Activated CD4-positive, alpha-beta T cell treated with anti-CD3 and anti-CD28 coated beads for 36 hours (primary cell): ENCODE data around the gene ZFHX3. TPM values are rescaled to one million over a fixed set of nuclear protein-coding genes. Genes with fewer than 3 reads are reported as not detected.

Experiments
- ATAC-seq: fragments of 200-7000 bp; cut with Tn5 transposase; one replicate; pipeline ENCODE4 v1.10.0; 2021; ENCODE audit warnings: mild to moderate bottlenecking, moderate library complexity
- CTCF ChIA-PET: fragments of 350-600 bp; sonication (Branson Sonifier 250); formaldehyde crosslinking; loops from one replicate; lab custom pipeline; 2021; ENCODE audit warnings: antibody characterized with exemption; lab: Charles Lee
- POLR2A ChIA-PET: fragments of 350-600 bp; sonication (Branson Sonifier 250); formaldehyde crosslinking; loops from one replicate; lab custom pipeline; 2021; ENCODE audit warnings: antibody characterized with exemption, inconsistent platforms; lab: Charles Lee
- DNase-seq: peaks from one replicate; pipeline ENCODE4 v3.0.0-alpha.2; 2020
- H3K27ac Mint-ChIP-seq: one replicate; pipeline ENCODE4 v1.8.0; 2021; ENCODE audit warnings: mixed read lengths
- H3K27me3 Mint-ChIP-seq: one replicate; pipeline ENCODE4 v1.8.0; 2021; ENCODE audit warnings: mixed read lengths
- H3K36me3 Mint-ChIP-seq: one replicate; pipeline ENCODE4 v1.8.0; 2021; ENCODE audit warnings: low read depth, mixed read lengths
- H3K4me1 Mint-ChIP-seq: one replicate; pipeline ENCODE4 v1.8.0; 2021; ENCODE audit warnings: mixed read lengths
- H3K4me3 Mint-ChIP-seq: one replicate; pipeline ENCODE4 v1.8.0; 2021; ENCODE audit warnings: mild to moderate bottlenecking, moderate library complexity, mixed read lengths
- H3K9me3 Mint-ChIP-seq: one replicate; pipeline ENCODE4 v1.8.0; 2021; ENCODE audit warnings: low read depth, mixed read lengths
- intact Hi-C, 2 experiments: fragments of 100-400 bp; cut with DNase I in 1 of 2; cut with micrococcal nuclease in 1 of 2; formaldehyde crosslinking; loops; one replicate each; pipeline versions ENCODE4 v1.14.2 to v1.15.1; 2022 to 2024; cut with DNase I, micrococcal nuclease
- total RNA-seq, 2 experiments: library from RNA; stranded (reverse); gene quantifications; one replicate each; pipeline ENCODE4 v1.2.3, GENCODE V29; 2021

ZFHX3 gene
- total RNA-seq, 2 experiments from 2014 or later, result 0.27 to 0.37 TPM

DNA sequence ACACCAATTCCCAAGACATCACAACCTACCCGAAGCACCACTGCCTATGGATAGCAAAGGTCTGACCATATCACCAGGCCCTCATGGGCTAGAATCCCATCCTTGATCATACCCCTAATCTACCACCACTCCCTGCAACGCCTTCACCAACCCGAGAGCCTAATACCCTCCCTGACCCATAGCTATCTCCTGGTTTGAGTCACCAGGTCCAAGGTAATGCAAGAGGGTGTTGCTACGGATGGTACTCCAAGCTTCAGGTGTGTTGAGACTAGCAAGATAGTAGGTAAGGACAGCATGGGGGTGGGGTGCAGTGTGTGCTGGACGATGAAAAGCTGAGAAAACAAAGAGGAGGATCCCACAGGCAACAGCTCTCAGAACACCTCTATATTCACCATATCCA, 258.0 kb downstream of the ZFHX3 start:
- ATAC-seq, result no peak
- H3K4me1 Mint-ChIP-seq, result peaks cover 13% of the 10 kb centered on the region

DNA sequence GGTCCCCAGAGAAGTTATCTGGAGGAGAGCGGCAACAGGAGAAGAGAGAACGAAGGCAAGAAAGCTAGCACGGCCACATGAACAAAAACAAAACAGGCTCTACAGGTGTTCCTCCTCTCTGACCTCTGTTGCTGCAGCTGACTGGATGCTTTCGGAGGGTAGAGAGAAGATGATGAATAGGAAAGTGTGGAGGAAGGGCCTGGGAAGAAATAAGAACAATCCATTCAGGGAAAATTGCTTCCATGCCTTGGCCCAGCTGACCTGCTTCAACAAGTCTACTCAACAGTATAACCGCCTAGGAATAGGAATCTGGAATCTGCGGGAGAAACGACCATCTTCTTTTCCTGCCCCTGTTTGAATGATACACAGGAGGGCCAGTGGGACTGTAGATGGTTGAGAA, 258.5 kb downstream of the ZFHX3 start:
- CTCF ChIA-PET, result no interaction called here
- intact Hi-C loops, result no loop called here

More for the DNA sequence above, 258.0 kb downstream of the ZFHX3 start:
- ChIA-PET POLR2A (no interaction called here), CTCF (no interaction called here)
- H3K4me3 Mint-ChIP-seq, result no peak overlapping the region
- H3K9me3 Mint-ChIP-seq, result no peaks in the 10 kb centered on the region
- no peak overlapping the region for H3K27ac Mint-ChIP-seq
- intact Hi-C loops, result no loop called here
- no peak for DNase-seq
- no peaks in the 10 kb centered on the region for H3K36me3 Mint-ChIP-seq
- peaks cover 26% of the 10 kb centered on the region for H3K27me3 Mint-ChIP-seq

GRCh38 chr16:72788269-72788809, 259.6 kb downstream of the ZFHX3 start:
- Mint-ChIP-seq H3K4me3 (peak overlapping the region; percentile 65), H3K4me1 (peaks cover 17% of the 10 kb centered on the region), H3K36me3 (no peaks in the 10 kb centered on the region), H3K9me3 (no peaks in the 10 kb centered on the region), H3K27ac (peak overlapping the region; percentile 39), H3K27me3 (peaks cover 28% of the 10 kb centered on the region)
- DNase-seq (no peak), ATAC-seq (no peak)
- POLR2A ChIA-PET, result no interaction called here
- CTCF ChIA-PET, result no interaction called here
- intact Hi-C loops, result no loop called here

More for the DNA sequence above, 258.5 kb downstream of the ZFHX3 start:
- Mint-ChIP-seq H3K4me1 (peaks cover 13% of the 10 kb centered on the region), H3K27me3 (peaks cover 28% of the 10 kb centered on the region), H3K9me3 (no peaks in the 10 kb centered on the region), H3K4me3 (no peak overlapping the region), H3K27ac (no peak overlapping the region), H3K36me3 (no peaks in the 10 kb centered on the region)
- POLR2A ChIA-PET, result no interaction called here
- no peak for ATAC-seq
- DNase-seq, result no peak

DNA sequence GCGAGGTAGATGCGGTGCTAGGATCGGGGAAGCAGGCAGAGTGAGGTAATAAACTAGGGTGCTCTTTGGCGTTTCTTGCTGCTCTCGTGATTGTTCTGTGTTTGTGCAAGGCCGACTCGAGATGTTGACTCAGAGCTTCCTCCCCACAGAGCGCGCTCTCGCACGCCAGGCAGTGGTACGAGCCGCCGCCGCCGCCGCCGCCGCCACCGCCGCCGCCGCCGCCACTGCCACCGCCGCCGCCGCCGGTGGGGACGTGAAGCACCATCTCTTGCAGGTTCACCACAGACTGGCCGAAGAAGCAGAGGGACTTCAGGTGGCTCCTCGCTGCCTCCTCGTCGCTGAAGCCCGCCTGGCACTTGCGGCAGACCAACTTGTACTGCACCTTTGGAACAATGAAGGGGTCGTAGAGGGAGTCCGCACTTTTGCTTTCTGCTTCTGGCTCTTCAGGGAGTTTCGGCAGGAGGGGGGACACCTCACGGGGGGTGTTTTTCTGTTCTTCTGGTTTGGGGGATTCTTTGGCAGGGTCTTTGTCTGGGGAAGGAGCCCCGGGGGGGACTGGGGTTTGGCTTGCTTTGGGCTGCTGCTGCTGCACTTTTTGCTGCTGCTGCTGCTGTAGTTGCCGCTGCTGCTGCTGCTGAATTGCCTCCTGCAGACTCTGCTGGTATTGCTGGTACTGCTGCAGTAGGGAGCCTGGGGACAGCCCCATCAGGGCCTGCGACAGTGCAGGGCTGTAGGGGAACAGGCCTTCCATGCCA, 260.2 kb downstream of the ZFHX3 start:
- Mint-ChIP-seq H3K9me3 (no peaks in the 10 kb centered on the region), H3K36me3 (no peaks in the 10 kb centered on the region), H3K4me1 (peaks cover 17% of the 10 kb centered on the region), H3K27me3 (peaks cover 28% of the 10 kb centered on the region), H3K4me3 (peak overlapping the region; percentile 65), H3K27ac (peak overlapping the region; percentile 40)
- CTCF ChIA-PET, result interaction anchor here (0.6 kb wide), 1 partner anchor 430 kb away, joined by 3 read pairs; no protein-coding TSS in a partner anchor
- peak; percentile 97 for ATAC-seq
- intact Hi-C loops, result loop anchor here in 1 of 2 experiments (1.0 kb wide), 1 partner anchor 122 kb away; no protein-coding TSS in a partner anchor
- peak; percentile 84 for DNase-seq
- POLR2A ChIA-PET, result no interaction called here

- H3K36me3 Mint-ChIP-seq, result no peaks in the 10 kb centered on the region
Measured at GRCh38 chr16:72787130-72787513, 260.8 kb downstream of the ZFHX3 start.

DNA sequence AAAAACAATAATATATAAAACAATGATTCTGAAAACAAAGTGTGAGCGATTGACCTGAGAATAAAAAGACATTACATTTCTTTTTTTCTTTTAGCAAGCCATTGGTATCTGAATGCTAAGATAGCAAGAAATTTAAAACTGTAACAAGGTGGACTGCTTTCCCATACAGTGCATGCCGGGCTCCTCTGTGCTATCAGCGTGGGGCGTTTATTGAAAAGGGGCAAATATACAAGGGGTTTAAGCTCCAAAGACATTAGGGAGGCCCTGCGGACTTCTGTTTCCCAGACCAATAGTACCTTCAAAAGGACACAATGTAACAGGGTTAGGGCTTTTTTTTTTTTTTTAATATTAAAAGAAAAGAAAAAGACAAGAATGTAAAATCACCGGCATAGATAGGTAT, 261.3 kb downstream of the ZFHX3 start:
- Mint-ChIP-seq H3K27me3 (peaks cover 28% of the 10 kb centered on the region), H3K4me3 (no peak overlapping the region), H3K36me3 (no peaks in the 10 kb centered on the region), H3K27ac (no peak overlapping the region), H3K9me3 (no peaks in the 10 kb centered on the region), H3K4me1 (peaks cover 17% of the 10 kb centered on the region)
- no peak for DNase-seq
- CTCF ChIA-PET, result no interaction called here
- POLR2A ChIA-PET, result interaction anchor here (0.6 kb wide), 1 partner anchor 11 kb away, joined by 4 read pairs; no protein-coding TSS in a partner anchor
- ATAC-seq, result no peak
- intact Hi-C loops, result loop anchor here in 1 of 2 experiments (1.0 kb wide), 1 partner anchor 121 kb away; no protein-coding TSS in a partner anchor

More at GRCh38 chr16:72787130-72787513, 260.8 kb downstream of the ZFHX3 start:
- POLR2A ChIA-PET, result no interaction called here
- peaks cover 17% of the 10 kb centered on the region for H3K4me1 Mint-ChIP-seq
- H3K4me3 Mint-ChIP-seq, result peak overlapping the region; percentile 65
- intact Hi-C loops, result loop anchor here in 1 of 2 experiments (1.0 kb wide), 1 partner anchor 122 kb away; no protein-coding TSS in a partner anchor
- H3K27ac Mint-ChIP-seq, result peak overlapping the region; percentile 40
- CTCF ChIA-PET, result no interaction called here
- peak; percentile 8 for ATAC-seq
- H3K9me3 Mint-ChIP-seq, result no peaks in the 10 kb centered on the region
- no peak for DNase-seq
- peaks cover 28% of the 10 kb centered on the region for H3K27me3 Mint-ChIP-seq

- no peak for ATAC-seq
Measured at GRCh38 chr16:72785886-72786285, 262.0 kb downstream of the ZFHX3 start.

GRCh38 chr16:72785171-72785570, 262.8 kb downstream of the ZFHX3 start:
- Mint-ChIP-seq H3K27ac (no peak overlapping the region), H3K4me1 (peaks cover 17% of the 10 kb centered on the region), H3K27me3 (peaks cover 28% of the 10 kb centered on the region), H3K4me3 (no peak overlapping the region), H3K36me3 (no peaks in the 10 kb centered on the region), H3K9me3 (no peaks in the 10 kb centered on the region)
- no peak for ATAC-seq
- intact Hi-C loops, result no loop called here
- DNase-seq, result no peak
- ChIA-PET CTCF (interaction anchor here (0.8 kb wide), 1 partner anchor 47 kb away, joined by 3 read pairs; no protein-coding TSS in a partner anchor), POLR2A (no interaction called here)

More at GRCh38 chr16:72785886-72786285, 262.0 kb downstream of the ZFHX3 start:
- CTCF ChIA-PET, result interaction anchor here (0.8 kb wide), 1 partner anchor 46 kb away, joined by 3 read pairs; no protein-coding TSS in a partner anchor
- Mint-ChIP-seq H3K27me3 (peaks cover 28% of the 10 kb centered on the region), H3K36me3 (no peaks in the 10 kb centered on the region), H3K4me1 (peaks cover 17% of the 10 kb centered on the region), H3K4me3 (no peak overlapping the region), H3K9me3 (no peaks in the 10 kb centered on the region), H3K27ac (no peak overlapping the region)
- intact Hi-C loops, result no loop called here
- POLR2A ChIA-PET, result no interaction called here
- no peak for DNase-seq

DNA sequence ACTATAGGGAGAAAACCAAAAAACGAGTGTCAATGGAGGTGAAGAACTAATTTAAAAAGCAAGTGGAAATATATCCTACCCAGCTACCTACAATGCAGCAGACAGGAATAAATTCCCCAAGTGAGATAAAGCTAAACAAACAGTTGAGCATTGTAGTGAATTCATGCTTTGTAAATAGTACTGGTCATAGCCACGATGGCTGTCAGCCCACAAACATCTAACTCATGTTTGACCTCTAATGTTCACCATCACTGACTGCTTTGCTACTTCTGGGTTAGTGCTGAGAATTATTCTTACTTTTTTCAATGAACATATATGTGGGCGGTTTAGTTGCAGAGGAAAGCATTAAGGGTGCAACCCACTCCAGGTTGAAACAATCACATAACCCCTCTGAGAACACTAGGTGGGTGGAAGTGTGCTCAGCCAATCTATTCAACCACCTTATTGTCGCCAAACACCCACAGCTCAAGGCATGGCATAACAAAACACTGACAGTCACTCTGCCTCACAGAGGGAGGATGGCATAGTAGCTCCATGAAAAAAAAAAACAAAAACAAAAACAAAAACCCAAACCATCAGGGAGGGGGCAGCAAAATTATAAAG, 264.1 kb downstream of the ZFHX3 start:
- no peaks in the 10 kb centered on the region for H3K36me3 Mint-ChIP-seq
- H3K27ac Mint-ChIP-seq, result no peak overlapping the region

GRCh38 chr16:72769876-72770275, 278.1 kb downstream of the ZFHX3 start:
- Mint-ChIP-seq H3K4me1 (peaks cover 2% of the 10 kb centered on the region), H3K9me3 (peaks cover 7% of the 10 kb centered on the region), H3K27me3 (no peaks in the 10 kb centered on the region), H3K4me3 (no peak overlapping the region), H3K27ac (no peak overlapping the region), H3K36me3 (peaks cover 3% of the 10 kb centered on the region)
- ChIA-PET CTCF (no interaction called here), POLR2A (no interaction called here)
- intact Hi-C loops, result no loop called here
- DNase-seq (no peak), ATAC-seq (no peak)

More for the DNA sequence above, 264.1 kb downstream of the ZFHX3 start:
- intact Hi-C loops, result no loop called here
- ATAC-seq, result no peak
- POLR2A ChIA-PET, result no interaction called here
- DNase-seq, result no peak
- Mint-ChIP-seq H3K4me1 (peaks cover 17% of the 10 kb centered on the region), H3K9me3 (no peaks in the 10 kb centered on the region), H3K4me3 (no peak overlapping the region), H3K27me3 (peaks cover 19% of the 10 kb centered on the region)
- CTCF ChIA-PET, result interaction anchor here (0.7 kb wide), 1 partner anchor 25 kb away, joined by 3 read pairs; no protein-coding TSS in a partner anchor

GRCh38 chr16:72768591-72768990, 279.3 kb downstream of the ZFHX3 start:
- ATAC-seq, result no peak
- Mint-ChIP-seq H3K4me1 (peaks cover 2% of the 10 kb centered on the region), H3K27ac (no peak overlapping the region), H3K36me3 (peaks cover 3% of the 10 kb centered on the region), H3K4me3 (no peak overlapping the region), H3K27me3 (no peaks in the 10 kb centered on the region), H3K9me3 (peaks cover 7% of the 10 kb centered on the region)
- intact Hi-C loops, result no loop called here
- DNase-seq, result no peak
- ChIA-PET POLR2A (no interaction called here), CTCF (no interaction called here)
